HUES64 (cell line): Measurements from ENCODE around the gene PPP2R2B.

ENCODE experiments used
- H3K27ac ChIP-seq: 2 replicates; pipeline ENCODE4 v1.7.0; 2013; ENCODE audit warnings: low read depth, low read length, inconsistent platforms
- H3K27me3 ChIP-seq: 2 replicates; pipeline ENCODE4 v1.6.1; 2013; ENCODE audit warnings: mild to moderate bottlenecking, low read length; ENCODE audit not compliant: insufficient read depth
- H3K36me3 ChIP-seq: 2 replicates; pipeline ENCODE4 v1.6.1; 2013; ENCODE audit warnings: mild to moderate bottlenecking, low read length; ENCODE audit not compliant: insufficient read depth
- H3K4me1 ChIP-seq: 2 replicates; pipeline ENCODE4 v1.6.1; 2013; ENCODE audit warnings: mild to moderate bottlenecking, low read length, moderate library complexity; ENCODE audit not compliant: insufficient read depth
- H3K4me3 ChIP-seq: 2 replicates; pipeline ENCODE4 v1.5.1; 2013; ENCODE audit warnings: mild to moderate bottlenecking, low read length, moderate library complexity
- H3K9ac ChIP-seq: 2 replicates; pipeline ENCODE4 v1.6.1; 2013; ENCODE audit warnings: mild to moderate bottlenecking, low read depth, low read length
- H3K9me3 ChIP-seq: 2 replicates; pipeline ENCODE4 v1.6.1; 2013; ENCODE audit warnings: low read depth, low read length; ENCODE audit not compliant: insufficient read depth
- WGBS: fragments of 150-250, 120-280 bp; methylation state at CpG from one replicate; pipeline ENCODE4 v1.1.7; 2013; ENCODE audit warnings: missing lambda C conversion rate; 5-methylcytosine and 5-hydroxymethylcytosine counted together

PPP2R2B gene

DNA sequence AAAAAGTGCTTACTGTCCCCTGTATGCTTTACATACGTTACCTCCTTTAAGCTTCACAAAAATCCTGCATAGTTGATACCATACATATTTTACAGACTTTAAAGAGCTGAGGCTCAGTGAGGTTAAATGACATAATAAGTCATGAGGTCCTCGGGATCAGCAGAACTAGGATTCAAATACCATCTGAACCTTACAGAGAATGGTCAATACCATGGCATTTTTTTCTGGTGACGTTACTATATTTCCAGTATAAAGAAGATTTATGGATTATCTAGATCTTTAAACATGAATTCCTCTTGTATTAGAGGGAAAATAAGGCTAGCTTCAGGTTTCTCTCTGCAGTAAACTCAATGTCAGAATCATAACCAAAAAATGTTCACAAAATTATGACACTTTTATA is 208.9 kb downstream of the PPP2R2B start:
- Histone ChIP-seq H3K27me3 (no peaks in the 10 kb centered on the region), H3K9ac (no peak overlapping the region), H3K4me1 (peaks cover 22% of the 10 kb centered on the region), H3K4me3 (no peak overlapping the region), H3K36me3 (no peaks in the 10 kb centered on the region), H3K27ac (no peak overlapping the region), H3K9me3 (no peaks in the 10 kb centered on the region)
- 84% methylated on average over 3 of the region's 3 CpGs for WGBS

DNA sequence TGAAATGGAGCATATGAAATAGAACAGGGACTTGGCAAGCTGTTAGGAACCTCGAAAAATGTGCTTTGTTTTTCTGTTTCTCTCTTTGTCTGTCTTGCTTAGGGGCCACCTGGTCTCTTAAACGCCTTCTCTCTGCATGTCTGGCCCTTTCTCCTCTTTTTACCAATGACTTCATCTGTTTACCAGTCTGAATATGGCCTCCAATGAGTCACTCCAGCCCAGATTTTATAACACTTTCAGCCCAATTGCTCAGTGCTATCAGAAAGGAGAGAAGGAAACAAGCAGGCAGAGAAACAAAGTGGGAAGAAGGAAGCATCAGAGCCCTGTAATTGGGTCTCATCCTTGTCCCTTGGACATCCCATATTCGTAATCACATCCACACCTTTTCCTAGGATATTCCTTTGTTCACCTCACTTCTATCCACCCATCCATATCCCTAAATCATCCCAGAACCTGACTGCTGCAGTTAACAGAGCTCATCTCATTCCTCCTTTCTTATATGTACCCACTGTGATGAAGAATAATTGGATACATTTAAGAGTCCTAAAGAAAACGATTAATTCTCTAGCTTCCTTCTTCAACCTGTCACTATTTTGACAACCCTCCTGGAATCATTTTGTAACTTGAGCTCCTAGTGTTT is 210.8 kb downstream of the PPP2R2B start:
- Histone ChIP-seq H3K4me1 (peaks cover 22% of the 10 kb centered on the region), H3K9me3 (no peaks in the 10 kb centered on the region)
- WGBS, result 85% methylated on average over 3 of the region's 4 CpGs

DNA sequence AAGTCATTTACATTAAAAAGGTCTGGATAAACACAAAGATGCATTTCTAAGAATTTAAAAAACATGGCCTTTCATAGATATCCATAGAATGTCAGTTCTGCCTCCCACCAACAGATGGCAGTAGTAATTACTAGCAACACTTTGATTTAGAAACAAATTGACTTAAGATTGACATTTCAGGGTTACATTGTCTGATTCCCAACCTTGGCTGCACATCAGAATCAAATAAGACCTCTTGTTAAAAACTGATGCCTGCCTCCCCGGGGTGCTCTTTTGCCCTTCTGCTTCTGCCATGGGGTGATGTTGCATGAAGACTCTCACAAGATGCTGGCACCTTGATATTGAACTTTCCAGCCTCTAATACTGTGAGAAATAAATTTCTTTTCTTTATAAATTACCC is 216.3 kb downstream of the PPP2R2B start:
- Histone ChIP-seq H3K4me1 (peaks cover 22% of the 10 kb centered on the region), H3K9ac (no peak overlapping the region), H3K4me3 (no peak overlapping the region), H3K27ac (no peak overlapping the region), H3K27me3 (no peaks in the 10 kb centered on the region), H3K36me3 (no peaks in the 10 kb centered on the region), H3K9me3 (no peaks in the 10 kb centered on the region)
- 94% methylated on average over 1 of the region's 1 CpG for WGBS

More for the DNA sequence above, 210.8 kb downstream of the PPP2R2B start:
- Histone ChIP-seq H3K27me3 (no peaks in the 10 kb centered on the region), H3K9ac (no peak overlapping the region), H3K27ac (no peak overlapping the region), H3K4me3 (no peak overlapping the region), H3K36me3 (no peaks in the 10 kb centered on the region)

DNA sequence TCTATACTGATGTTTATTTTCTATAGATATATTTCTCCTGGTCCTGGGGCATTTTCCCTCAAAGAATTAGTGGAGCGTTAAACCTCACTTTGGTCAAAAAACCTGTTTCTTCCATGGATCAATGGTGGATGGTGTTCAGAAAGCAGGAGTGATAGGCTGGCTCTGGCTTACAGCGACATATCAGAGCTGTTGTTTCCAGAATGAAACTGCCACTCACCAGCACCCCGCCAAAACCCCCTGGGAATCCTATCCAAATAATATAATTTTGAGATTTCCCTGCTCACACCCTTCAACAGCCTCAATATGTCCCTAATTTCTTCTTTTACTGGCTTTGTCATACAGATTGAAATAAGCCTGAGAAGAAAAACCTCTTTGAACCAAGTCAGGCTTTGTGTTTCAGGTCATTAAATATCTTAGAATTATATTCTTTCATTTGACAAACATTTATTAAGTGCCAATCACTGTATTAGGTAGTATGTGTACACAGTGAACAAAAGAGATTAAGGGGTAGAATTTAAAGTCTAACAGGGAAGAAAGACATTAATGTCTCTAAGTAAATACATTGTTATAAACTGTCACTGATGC is 218.1 kb downstream of the PPP2R2B start:
- no peak overlapping the region for H3K27ac ChIP-seq
- no peak overlapping the region for H3K4me3 ChIP-seq
- H3K9me3 ChIP-seq, result no peaks in the 10 kb centered on the region
- H3K36me3 ChIP-seq, result no peaks in the 10 kb centered on the region
- peaks cover 21% of the 10 kb centered on the region for H3K4me1 ChIP-seq
- H3K27me3 ChIP-seq, result no peaks in the 10 kb centered on the region
- no peak overlapping the region for H3K9ac ChIP-seq
- 89% methylated on average over 3 of the region's 3 CpGs for WGBS

DNA sequence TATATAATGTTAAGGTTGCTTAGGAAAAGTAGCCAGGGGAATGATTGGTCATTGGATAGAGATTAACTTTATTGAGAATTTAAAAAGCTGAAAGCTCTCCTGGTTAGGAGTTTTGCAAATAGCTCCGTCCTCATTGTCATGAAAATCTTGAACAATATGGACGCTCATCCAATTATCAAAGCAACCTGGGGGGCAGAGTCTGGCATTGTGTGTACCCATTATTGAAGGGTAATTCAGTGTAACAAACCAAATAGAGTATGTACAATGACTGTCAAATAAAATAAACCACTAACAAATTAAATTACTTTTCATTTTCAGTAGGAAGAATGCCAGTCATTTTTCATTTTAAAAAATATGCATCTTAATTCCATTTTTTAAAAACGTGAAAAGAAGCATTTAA is 218.6 kb downstream of the PPP2R2B start:
- Histone ChIP-seq H3K4me3 (no peak overlapping the region), H3K27me3 (no peaks in the 10 kb centered on the region), H3K36me3 (no peaks in the 10 kb centered on the region), H3K9me3 (no peaks in the 10 kb centered on the region), H3K4me1 (peaks cover 21% of the 10 kb centered on the region), H3K9ac (no peak overlapping the region), H3K27ac (no peak overlapping the region)
- 95% methylated on average over 2 of the region's 3 CpGs for WGBS

DNA sequence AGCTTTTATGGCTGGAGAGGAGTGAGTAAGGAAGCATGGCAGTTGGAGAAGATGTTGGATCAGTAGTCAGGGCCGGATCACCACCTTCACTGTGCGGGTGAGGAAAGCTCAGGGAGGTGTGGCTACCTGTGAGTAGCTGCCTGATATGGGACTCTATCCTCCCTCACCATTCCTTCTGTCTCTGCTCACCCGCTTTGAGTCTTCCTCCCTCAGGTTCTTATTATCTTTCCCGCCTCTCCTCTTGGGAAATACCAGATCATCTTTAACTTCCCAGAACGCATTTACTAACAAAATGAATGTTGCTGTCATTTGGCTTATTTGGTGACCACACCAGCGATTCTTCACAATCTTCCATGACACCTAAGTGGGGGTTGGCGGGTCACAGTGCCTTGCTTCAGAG is 221.9 kb downstream of the PPP2R2B start:
- Histone ChIP-seq H3K36me3 (no peaks in the 10 kb centered on the region), H3K9me3 (no peaks in the 10 kb centered on the region), H3K27ac (no peak overlapping the region), H3K27me3 (no peaks in the 10 kb centered on the region), H3K4me3 (no peak overlapping the region), H3K4me1 (peaks cover 21% of the 10 kb centered on the region), H3K9ac (no peak overlapping the region)
- 98% methylated on average over 7 of the region's 7 CpGs for WGBS

DNA sequence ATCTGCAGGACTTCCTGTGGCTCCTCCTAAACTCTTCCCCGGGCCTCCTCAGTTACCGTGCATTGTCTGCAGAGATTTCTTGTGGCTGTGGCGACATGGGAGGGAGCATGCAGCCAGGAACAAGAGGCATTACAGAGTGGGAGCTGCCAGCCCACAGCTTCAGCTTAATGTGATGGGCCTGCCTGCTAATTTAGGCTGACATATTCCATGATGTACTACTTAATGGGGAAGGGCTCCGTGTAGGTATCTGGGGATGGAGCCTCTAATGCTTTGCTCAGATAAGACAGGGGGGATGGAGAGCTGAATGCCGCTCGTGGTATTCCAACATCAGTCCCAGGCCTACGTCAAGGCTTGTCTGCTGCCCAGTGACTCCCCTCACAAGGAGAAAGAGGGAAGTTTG is 225.0 kb downstream of the PPP2R2B start:
- WGBS, result 92% methylated on average over 7 of the region's 7 CpGs
- Histone ChIP-seq H3K27me3 (no peaks in the 10 kb centered on the region), H3K9me3 (no peaks in the 10 kb centered on the region), H3K9ac (no peak overlapping the region), H3K4me1 (no peaks in the 10 kb centered on the region), H3K4me3 (no peak overlapping the region), H3K36me3 (no peaks in the 10 kb centered on the region), H3K27ac (no peak overlapping the region)

DNA sequence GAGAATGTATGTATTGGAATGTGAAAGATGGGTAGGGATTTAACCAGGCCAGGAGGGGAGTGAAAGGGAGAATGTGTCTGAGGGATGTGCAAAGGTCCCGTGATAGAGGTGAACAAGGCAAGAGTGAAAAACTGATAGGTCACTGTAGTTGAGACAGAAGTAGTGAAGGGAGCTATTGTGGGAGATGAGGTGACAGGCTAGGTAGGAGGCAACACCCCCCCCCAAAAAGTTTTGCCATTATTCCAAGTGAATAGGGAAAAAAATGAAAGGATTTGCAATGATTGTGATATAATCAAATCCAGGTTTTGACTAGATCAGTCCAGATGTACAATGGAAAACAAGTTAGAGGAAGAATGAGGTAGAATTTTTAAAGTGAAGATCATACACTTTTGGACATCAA is 226.0 kb downstream of the PPP2R2B start:
- H3K4me1 ChIP-seq, result no peaks in the 10 kb centered on the region
- H3K9ac ChIP-seq, result no peak overlapping the region
- 86% methylated on average over 1 of the region's 1 CpG for WGBS
- H3K9me3 ChIP-seq, result no peaks in the 10 kb centered on the region
- H3K36me3 ChIP-seq, result no peaks in the 10 kb centered on the region
- H3K4me3 ChIP-seq, result no peak overlapping the region
- no peaks in the 10 kb centered on the region for H3K27me3 ChIP-seq
- no peak overlapping the region for H3K27ac ChIP-seq

DNA sequence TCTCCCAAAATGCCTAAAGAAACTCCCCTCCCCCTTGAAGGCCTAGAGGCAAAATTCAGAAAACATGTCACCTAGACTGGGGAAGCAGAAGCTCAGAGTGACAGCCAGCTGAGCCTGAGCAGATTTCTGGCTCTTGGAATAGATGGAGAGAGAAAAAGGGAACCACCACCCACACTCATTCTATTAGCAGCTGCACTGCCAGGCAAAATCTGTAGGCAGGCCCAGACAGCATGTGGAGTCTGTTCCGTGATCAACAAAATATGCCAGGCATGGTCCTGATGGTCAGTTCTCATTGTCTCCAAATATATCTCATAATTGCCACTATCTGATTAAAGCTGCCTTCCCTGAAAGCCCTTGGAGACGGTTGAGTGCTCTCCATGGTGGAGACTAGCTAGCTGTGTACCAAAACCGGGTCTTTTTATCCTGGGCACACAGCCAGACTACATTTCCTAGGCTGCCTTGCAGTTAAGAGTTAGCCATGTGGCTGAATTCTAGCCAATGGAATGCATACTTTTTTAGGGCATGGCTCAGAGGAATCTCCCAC is 230.8 kb downstream of the PPP2R2B start:
- no peak overlapping the region for H3K4me3 ChIP-seq
- no peaks in the 10 kb centered on the region for H3K36me3 ChIP-seq
- no peaks in the 10 kb centered on the region for H3K27me3 ChIP-seq
- no peaks in the 10 kb centered on the region for H3K9me3 ChIP-seq
- H3K9ac ChIP-seq, result no peak overlapping the region
- no peaks in the 10 kb centered on the region for H3K4me1 ChIP-seq
- H3K27ac ChIP-seq, result no peak overlapping the region
- WGBS, result 89% methylated on average over 3 of the region's 3 CpGs

DNA sequence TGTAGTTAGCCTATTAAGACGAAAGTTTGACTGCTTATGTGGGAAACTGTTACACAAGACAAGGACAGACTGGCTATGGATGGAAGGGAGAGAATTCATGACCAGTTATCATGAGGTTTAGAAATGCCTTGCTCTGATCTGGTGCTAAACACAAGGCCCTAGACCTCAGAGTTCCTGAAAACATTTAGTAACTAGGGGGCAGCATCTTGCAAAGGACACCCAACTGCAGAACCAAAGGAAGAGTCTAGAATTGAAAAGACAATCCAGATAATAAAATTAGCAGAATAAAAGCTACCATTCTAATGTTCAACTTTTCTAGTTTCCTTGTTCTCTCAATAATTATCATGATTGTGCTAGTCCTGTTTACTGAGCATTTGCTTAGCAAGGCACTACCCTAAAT is 232.1 kb downstream of the PPP2R2B start:
- no peaks in the 10 kb centered on the region for H3K36me3 ChIP-seq
- WGBS, result 88% methylated on average over 1 of the region's 1 CpG

DNA sequence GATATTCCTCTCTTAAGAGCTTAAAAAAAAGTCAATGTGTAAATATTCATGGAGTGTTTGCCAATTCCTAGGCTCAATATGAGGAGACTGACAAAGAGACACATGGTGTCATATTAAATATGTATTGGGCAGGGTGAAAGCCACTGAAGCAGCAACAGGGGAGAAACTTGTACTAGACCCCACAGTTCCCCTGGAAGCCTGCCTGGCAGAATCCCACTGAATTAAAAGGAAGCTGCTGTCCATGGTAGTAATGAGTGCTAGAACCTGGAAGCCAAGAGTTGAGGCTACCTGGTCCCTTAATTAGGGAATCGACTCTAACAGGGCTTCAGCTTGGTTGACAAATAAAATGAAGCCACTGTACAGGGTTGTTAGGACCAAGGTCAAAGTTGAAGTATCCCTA is 233.2 kb downstream of the PPP2R2B start:
- no peaks in the 10 kb centered on the region for H3K27me3 ChIP-seq
- no peak overlapping the region for H3K4me3 ChIP-seq
- no peaks in the 10 kb centered on the region for H3K36me3 ChIP-seq
- no peak overlapping the region for H3K9ac ChIP-seq
- H3K9me3 ChIP-seq, result no peaks in the 10 kb centered on the region
- 0 out of 2 replicates have a peak, but pooled peaks cover 3% of the 10 kb centered on the region for H3K4me1 ChIP-seq
- H3K27ac ChIP-seq, result no peak overlapping the region
- WGBS, result 83% methylated on average over 1 of the region's 1 CpG

More for the DNA sequence above, 232.1 kb downstream of the PPP2R2B start:
- Histone ChIP-seq H3K4me3 (no peak overlapping the region), H3K9ac (no peak overlapping the region), H3K4me1 (0 out of 2 replicates have a peak, but pooled peaks cover 3% of the 10 kb centered on the region), H3K27me3 (no peaks in the 10 kb centered on the region), H3K9me3 (no peaks in the 10 kb centered on the region), H3K27ac (no peak overlapping the region)
